ENCODE data around the gene ZDBF2.
"Not testable (repeated sequence)": the region's sequence is repeated elsewhere in the genome, so short reads cannot be mapped to it uniquely, and the experiment has no call there.

ZDBF2 gene

GRCh38 chr2:206287197-206287596, 12.7 kb downstream of the ZDBF2 start:
- FAIRE-seq (peak; percentile 44), DNase-seq (ENCODE audit: insufficient read length) (no peak)
- TF ChIP-seq TAF1 (IDR thresholded peaks at IDR 0.05; ENCODE audit: borderline replicate concordance, low read depth, low read length) (no peak), POLR2AphosphoS5 (IDR thresholded peaks at IDR 0.05; ENCODE audit: low read depth, low read length) (no peak), POLR2A (IDR thresholded peaks at IDR 0.05; ENCODE audit: low read depth, low read length) (no peak)

- no peak for DNase-seq (ENCODE audit: insufficient read length)
- TF ChIP-seq POLR2A (IDR thresholded peaks at IDR 0.05; ENCODE audit: low read depth, low read length) (no peak), TAF1 (IDR thresholded peaks at IDR 0.05; ENCODE audit: borderline replicate concordance, low read depth, low read length) (no peak), POLR2AphosphoS5 (IDR thresholded peaks at IDR 0.05; ENCODE audit: low read depth, low read length) (no peak)
- no peak for FAIRE-seq
These were observed 14.9 kb downstream of the ZDBF2 start for GRCh38 chr2:206289391-206289790.

GRCh38 chr2:206296128-206296527, 21.7 kb downstream of the ZDBF2 start:
- TF ChIP-seq POLR2A (IDR thresholded peaks at IDR 0.05; ENCODE audit: low read depth, low read length), result no peak
- no peak for TF ChIP-seq TAF1 (IDR thresholded peaks at IDR 0.05; ENCODE audit: borderline replicate concordance, low read depth, low read length)
- no peak for TF ChIP-seq POLR2AphosphoS5 (IDR thresholded peaks at IDR 0.05; ENCODE audit: low read depth, low read length)
- DNase-seq (ENCODE audit: insufficient read length) (no peak), FAIRE-seq (no peak)

GRCh38 chr2:206299608-206300007, 25.1 kb downstream of the ZDBF2 start:
- not testable (repeated sequence) for DNase-seq (ENCODE audit: insufficient read length); FAIRE-seq

GRCh38 chr2:206305523-206306245, 31.2 kb downstream of the ZDBF2 start:
- DNase-seq (ENCODE audit: insufficient read length) (no peak), FAIRE-seq (no peak)
- TF ChIP-seq POLR2AphosphoS5 (IDR thresholded peaks at IDR 0.05; ENCODE audit: low read depth, low read length), result no peak
- TF ChIP-seq TAF1 (IDR thresholded peaks at IDR 0.05; ENCODE audit: borderline replicate concordance, low read depth, low read length), result no peak
- TF ChIP-seq POLR2A (IDR thresholded peaks at IDR 0.05; ENCODE audit: low read depth, low read length), result no peak

- FAIRE-seq (no peak), DNase-seq (ENCODE audit: insufficient read length) (no peak)
- TF ChIP-seq POLR2A (IDR thresholded peaks at IDR 0.05; ENCODE audit: low read depth, low read length), result no peak
- no peak for TF ChIP-seq POLR2AphosphoS5 (IDR thresholded peaks at IDR 0.05; ENCODE audit: low read depth, low read length)
- TF ChIP-seq TAF1 (IDR thresholded peaks at IDR 0.05; ENCODE audit: borderline replicate concordance, low read depth, low read length), result no peak
These were observed 36.6 kb downstream of the ZDBF2 start for GRCh38 chr2:206311026-206311425.

- TF ChIP-seq POLR2AphosphoS5 (IDR thresholded peaks at IDR 0.05; ENCODE audit: low read depth, low read length) (no peak), TAF1 (IDR thresholded peaks at IDR 0.05; ENCODE audit: borderline replicate concordance, low read depth, low read length) (no peak), POLR2A (IDR thresholded peaks at IDR 0.05; ENCODE audit: low read depth, low read length) (no peak)
- FAIRE-seq, result no peak
- no peak for DNase-seq (ENCODE audit: insufficient read length)
These were observed 41.7 kb downstream of the ZDBF2 start for GRCh38 chr2:206316141-206316540.

- FAIRE-seq, result no peak
- no peak for DNase-seq (ENCODE audit: insufficient read length)
- no peak for TF ChIP-seq POLR2AphosphoS5 (IDR thresholded peaks at IDR 0.05; ENCODE audit: low read depth, low read length)
- no peak for TF ChIP-seq POLR2A (IDR thresholded peaks at IDR 0.05; ENCODE audit: low read depth, low read length)
- no peak for TF ChIP-seq TAF1 (IDR thresholded peaks at IDR 0.05; ENCODE audit: borderline replicate concordance, low read depth, low read length)
These were observed 48.6 kb downstream of the ZDBF2 start for GRCh38 chr2:206323033-206323432.

GRCh38 chr2:206323486-206323885, 49.0 kb downstream of the ZDBF2 start:
- no peak for FAIRE-seq

GRCh38 chr2:206324869-206325268, 50.4 kb downstream of the ZDBF2 start:
- FAIRE-seq (no peak), DNase-seq (ENCODE audit: insufficient read length) (no peak)
- TF ChIP-seq POLR2AphosphoS5 (IDR thresholded peaks at IDR 0.05; ENCODE audit: low read depth, low read length), result no peak
- TF ChIP-seq POLR2A (IDR thresholded peaks at IDR 0.05; ENCODE audit: low read depth, low read length), result no peak
- TF ChIP-seq TAF1 (IDR thresholded peaks at IDR 0.05; ENCODE audit: borderline replicate concordance, low read depth, low read length), result no peak

More at GRCh38 chr2:206323486-206323885, 49.0 kb downstream of the ZDBF2 start:
- TF ChIP-seq POLR2A (IDR thresholded peaks at IDR 0.05; ENCODE audit: low read depth, low read length), result no peak
- TF ChIP-seq POLR2AphosphoS5 (IDR thresholded peaks at IDR 0.05; ENCODE audit: low read depth, low read length), result no peak
- TF ChIP-seq TAF1 (IDR thresholded peaks at IDR 0.05; ENCODE audit: borderline replicate concordance, low read depth, low read length), result no peak
- no peak for DNase-seq (ENCODE audit: insufficient read length)

GRCh38 chr2:206328974-206329373, 54.5 kb downstream of the ZDBF2 start:
- FAIRE-seq, result no peak
- TF ChIP-seq POLR2AphosphoS5 (IDR thresholded peaks at IDR 0.05; ENCODE audit: low read depth, low read length) (no peak), POLR2A (IDR thresholded peaks at IDR 0.05; ENCODE audit: low read depth, low read length) (no peak), TAF1 (IDR thresholded peaks at IDR 0.05; ENCODE audit: borderline replicate concordance, low read depth, low read length) (no peak)
- no peak for DNase-seq (ENCODE audit: insufficient read length)

- DNase-seq (ENCODE audit: insufficient read length), result no peak
- FAIRE-seq, result no peak
- no peak for TF ChIP-seq POLR2A (IDR thresholded peaks at IDR 0.05; ENCODE audit: low read depth, low read length)
- no peak for TF ChIP-seq POLR2AphosphoS5 (IDR thresholded peaks at IDR 0.05; ENCODE audit: low read depth, low read length)
- TF ChIP-seq TAF1 (IDR thresholded peaks at IDR 0.05; ENCODE audit: borderline replicate concordance, low read depth, low read length), result no peak
These were observed 62.4 kb downstream of the ZDBF2 start for GRCh38 chr2:206336861-206337260.

Measured in GM12892 (cell line).